ENCODE data around the gene CCL14.

- no peak for TF ChIP-seq EP300 (IDR thresholded peaks at IDR 0.05)
- no peak for TF ChIP-seq POLR2A (IDR thresholded peaks at IDR 0.05)
- no peak for TF ChIP-seq CTCF (IDR thresholded peaks at IDR 0.05)
Observed at GRCh38 chr17:36036235-36036634, 49.7 kb upstream of the CCL14 start.

Measured in gastroesophageal sphincter (tissue), 3 donors.